Endodermal cell (in vitro differentiated cells): ENCODE measurements around the gene MAPK10. TPM values are rescaled to one million over a fixed set of nuclear protein-coding genes. Genes with fewer than 3 reads are reported as not detected.
A peak's percentile ranks its signal among the peaks of the same experiment; 100 is the strongest.

Experiments used
- DNase-seq: peaks from one replicate; pipeline ENCODE4 v3.0.0-alpha.2; 2017
- H3K27ac ChIP-seq: 2 replicates; pipeline ENCODE4 v1.5.1; 2013; ENCODE audit warnings: mild to moderate bottlenecking, low read depth, low read length, moderate library complexity
- H3K27me3 ChIP-seq: 2 replicates; pipeline ENCODE4 v1.6.1; 2013; ENCODE audit warnings: mild to moderate bottlenecking, low read length, moderate library complexity; ENCODE audit not compliant: insufficient read depth, control insufficient read depth, poor library complexity, severe bottlenecking
- H3K36me3 ChIP-seq: 2 replicates; pipeline ENCODE4 v1.7.0; 2013; ENCODE audit warnings: mild to moderate bottlenecking, low read length, moderate library complexity; ENCODE audit not compliant: control insufficient read depth, insufficient read depth
- H3K4me1 ChIP-seq: one replicate; pipeline ENCODE4 v1.7.0; 2013; ENCODE audit warnings: low read length; ENCODE audit not compliant: control insufficient read depth, insufficient read depth
- H3K4me3 ChIP-seq: 2 replicates; pipeline ENCODE4 v1.5.1; 2013; ENCODE audit warnings: mild to moderate bottlenecking, low read length, moderate library complexity
- H3K9ac ChIP-seq: 2 replicates; pipeline ENCODE4 v1.6.1; 2013; ENCODE audit warnings: mild to moderate bottlenecking, low read length, moderate library complexity; ENCODE audit not compliant: poor library complexity, severe bottlenecking; ENCODE audit errors: extremely low read depth
- H3K9me3 ChIP-seq: 2 replicates; pipeline ENCODE4 v1.6.1; 2013; ENCODE audit warnings: mild to moderate bottlenecking, low read length, moderate library complexity; ENCODE audit not compliant: control insufficient read depth
- H3K27ac Mint-ChIP-seq: 2 replicates; pipeline ENCODE4 v1.8.0; 2020; ENCODE audit warnings: mixed read lengths
- H3K27me3 Mint-ChIP-seq: 2 replicates; pipeline ENCODE4 v1.8.0; 2021; ENCODE audit warnings: mild to moderate bottlenecking, mixed read lengths; ENCODE audit not compliant: insufficient read depth
- H3K36me3 Mint-ChIP-seq: 2 replicates; pipeline ENCODE4 v1.8.0; 2020; ENCODE audit warnings: low read depth, mixed read lengths
- H3K4me1 Mint-ChIP-seq: 2 replicates; pipeline ENCODE4 v1.8.0; 2020; ENCODE audit warnings: mixed read lengths
- H3K4me3 Mint-ChIP-seq: 2 replicates; pipeline ENCODE4 v1.8.0; 2020; ENCODE audit warnings: mild to moderate bottlenecking, moderate library complexity, mixed read lengths
- H3K9me3 Mint-ChIP-seq: 2 replicates; pipeline ENCODE4 v1.8.0; 2020; ENCODE audit warnings: mild to moderate bottlenecking, mixed read lengths
- CTCF ChIP-seq: fragments of 200-600 bp; sonication (generic); conservative IDR thresholded peaks from 2 replicates; pipeline ENCODE4 v1.5.0; 2021; ENCODE audit warnings: antibody characterized with exemption, mild to moderate bottlenecking
- WGBS, 2 experiments: methylation state at CpG; one replicate each; pipeline versions ENCODE4 v1.1.5 to v1.1.7; 2013; ENCODE audit warnings: missing lambda C conversion rate in 2 of 2, mixed read lengths in 1 of 2; ENCODE audit not compliant: insufficient coverage in 1 of 2, insufficient read length in 1 of 2; 5-methylcytosine and 5-hydroxymethylcytosine counted together
- total RNA-seq, 2 donors: library from RNA; stranded (reverse); fragmentation: NEBNext Ultra II Directional in 1 of 2; extraction: Animal tissue kit (Norgen Biotek cat#: 25700) in 1 of 2; gene quantifications; 2 replicates in 1 of 2; 3 replicates in 1 of 2; pipeline ENCODE4 v1.2.1, GENCODE V29; 2021

Gene MAPK10
- total RNA-seq, 2 donors from 2014 or later, result 45.1 to 70.2 TPM

DNA sequence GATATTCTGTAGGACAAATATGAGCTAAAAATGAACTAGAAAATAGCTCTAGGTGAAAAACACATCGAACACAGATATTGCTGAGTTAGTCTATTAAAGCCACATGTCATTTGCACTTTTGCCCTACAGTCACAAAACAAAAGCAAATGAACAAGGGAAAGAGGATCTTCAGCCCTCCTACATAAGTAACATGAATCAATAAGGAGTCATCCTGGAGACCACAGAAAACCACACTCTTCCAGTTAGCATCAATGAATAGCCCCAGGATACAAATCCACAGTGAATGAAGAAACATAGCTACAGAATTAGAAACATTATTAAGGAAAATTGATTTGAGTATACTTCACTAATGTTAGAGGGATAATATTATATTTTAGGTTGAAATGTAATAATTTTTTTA, 311.4 kb downstream of the MAPK10 start:
- Histone ChIP-seq H3K36me3 (no peaks in the 10 kb centered on the region), H3K9ac (no peak overlapping the region), H3K27ac (no peak overlapping the region), H3K4me3 (no peak overlapping the region), H3K27me3 (no peaks in the 10 kb centered on the region), H3K9me3 (no peaks in the 10 kb centered on the region), H3K4me1 (no peaks in the 10 kb centered on the region)
- Mint-ChIP-seq H3K36me3 (peaks cover 2% of the 10 kb centered on the region), H3K4me1 (peaks cover 12% of the 10 kb centered on the region), H3K4me3 (no peak overlapping the region), H3K27ac (no peak overlapping the region), H3K9me3 (no peaks in the 10 kb centered on the region), H3K27me3 (no peaks in the 10 kb centered on the region)
- 96% methylated on average over 1 of the region's 1 CpG; no CpG with 5 or more reads in 1 of the 2 experiments for WGBS, 2 experiments
- no peak for DNase-seq
- no peak for TF ChIP-seq CTCF

DNA sequence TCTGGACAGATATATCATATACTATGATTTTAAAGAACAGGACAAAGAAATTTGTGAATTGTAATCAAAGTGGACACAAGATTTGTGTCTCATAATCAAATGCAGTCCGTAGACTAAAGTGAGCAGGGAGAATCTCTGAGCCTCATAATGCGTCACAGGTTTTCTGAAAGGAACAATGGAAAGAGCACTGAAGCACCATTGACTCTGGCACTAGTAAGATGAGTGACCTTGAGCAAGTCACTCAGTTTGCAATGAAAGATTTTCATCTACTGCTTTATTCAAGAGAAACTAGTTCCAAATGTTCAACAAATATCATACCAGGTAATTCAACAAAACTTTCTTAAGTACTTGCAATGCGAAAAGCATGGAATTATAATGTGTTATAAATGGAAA, 315.3 kb downstream of the MAPK10 start:
- Histone ChIP-seq H3K4me3 (no peak overlapping the region), H3K36me3 (no peaks in the 10 kb centered on the region), H3K27ac (no peak overlapping the region), H3K27me3 (no peaks in the 10 kb centered on the region), H3K9me3 (peaks cover 7% of the 10 kb centered on the region), H3K9ac (no peak overlapping the region), H3K4me1 (no peaks in the 10 kb centered on the region)
- H3K4me1 Mint-ChIP-seq, result peaks cover 9% of the 10 kb centered on the region
- TF ChIP-seq CTCF, result no peak
- H3K27me3 Mint-ChIP-seq, result no peaks in the 10 kb centered on the region
- H3K27ac Mint-ChIP-seq, result no peak overlapping the region
- H3K36me3 Mint-ChIP-seq, result peaks cover 19% of the 10 kb centered on the region
- no peak overlapping the region for H3K4me3 Mint-ChIP-seq
- 77 to 83% methylated on average over 3 of the region's 3 CpGs for WGBS, 2 experiments
- no peak for DNase-seq
- peaks cover 13% of the 10 kb centered on the region for H3K9me3 Mint-ChIP-seq

GRCh38 chr4:86043755-86044592, 315.9 kb downstream of the MAPK10 start:
- WGBS, 2 experiments, result 42 to 55% methylated on average over 2 to 8 of the region's 8 CpGs
- no peaks in the 10 kb centered on the region for H3K27me3 Mint-ChIP-seq
- H3K4me3 Mint-ChIP-seq, result no peak overlapping the region
- H3K4me1 Mint-ChIP-seq, result peaks cover 9% of the 10 kb centered on the region
- Histone ChIP-seq H3K27me3 (no peaks in the 10 kb centered on the region), H3K27ac (no peak overlapping the region), H3K4me3 (no peak overlapping the region), H3K36me3 (no peaks in the 10 kb centered on the region), H3K9ac (no peak overlapping the region), H3K9me3 (peaks cover 7% of the 10 kb centered on the region), H3K4me1 (no peaks in the 10 kb centered on the region)
- peaks cover 13% of the 10 kb centered on the region for H3K9me3 Mint-ChIP-seq
- H3K36me3 Mint-ChIP-seq, result peaks cover 19% of the 10 kb centered on the region
- peak; percentile 43 for DNase-seq
- TF ChIP-seq CTCF, result peak; percentile 84
- H3K27ac Mint-ChIP-seq, result no peak overlapping the region
